IMR-90 (cell line): Measurements from ENCODE around the gene MPZL2. TPM values are rescaled to one million over a fixed set of nuclear protein-coding genes. Genes with fewer than 3 reads are reported as not detected.

Source experiments
- ATAC-seq: fragments of 200-7000 bp; cut with Tn5 transposase; 2 replicates; pipeline ENCODE4 v1.9.1; 2020; ENCODE audit warnings: low read depth, mild to moderate bottlenecking, moderate library complexity
- BruUV-seq: library from RNA; stranded (reverse); fragments of 400-500 nt; replicated peaks from 2 replicates; lab custom pipeline; 2021; lab: Mats Ljungman, UMichigan
- CTCF ChIA-PET: fragments of 300-600 bp; formaldehyde crosslinking; extraction: SDS; loops from one replicate; lab custom pipeline; 2021; ENCODE audit warnings: antibody characterized with exemption; lab: Yijun Ruan, JAX
- POLR2A ChIA-PET: fragments of 300-600 bp; sonication (Branson Sonifier 250); formaldehyde crosslinking; loops from one replicate; lab custom pipeline; 2022; ENCODE audit warnings: antibody characterized with exemption; ENCODE audit not compliant: unreplicated experiment; lab: Charles Lee
- DNase-seq: peaks from one replicate; pipeline ENCODE4 v3.0.0; 2013
- H2AFZ ChIP-seq: replicated peaks from 2 replicates; pipeline ENCODE3; 2013; ENCODE audit warnings: low read length, mild to moderate bottlenecking; ENCODE audit not compliant: poor library complexity
- H2AK5ac ChIP-seq: 2 replicates; pipeline ENCODE4 v1.6.1; 2013; ENCODE audit warnings: low read depth, low read length, inconsistent platforms
- H2AK9ac ChIP-seq: replicated peaks from 2 replicates; pipeline ENCODE3; 2013; ENCODE audit warnings: mild to moderate bottlenecking, low read depth, low read length, moderate library complexity; ENCODE audit not compliant: poor library complexity
- H2BK120ac ChIP-seq: 2 replicates; pipeline ENCODE4 v1.6.1; 2013; ENCODE audit warnings: low read depth, low read length, inconsistent platforms
- H2BK15ac ChIP-seq: 3 replicates; pipeline ENCODE4 v1.6.1; 2013; ENCODE audit warnings: low read depth, low read length, inconsistent platforms
- H2BK20ac ChIP-seq: 2 replicates; pipeline ENCODE4 v1.6.1; 2013; ENCODE audit warnings: low read depth, mild to moderate bottlenecking, inconsistent platforms, low read length, moderate library complexity
- H2BK5ac ChIP-seq: 2 replicates; pipeline ENCODE4 v1.6.1; 2013; ENCODE audit warnings: mild to moderate bottlenecking, low read depth, low read length, inconsistent platforms; ENCODE audit not compliant: poor library complexity, severe bottlenecking
- H3K14ac ChIP-seq: replicated peaks from 2 replicates; pipeline ENCODE4 v1.6.1; 2013; ENCODE audit warnings: low read depth, low read length, inconsistent platforms
- H3K18ac ChIP-seq: 2 replicates; pipeline ENCODE4 v1.6.1; 2013; ENCODE audit warnings: low read depth, low read length, control low read depth
- H3K23ac ChIP-seq: 2 replicates; pipeline ENCODE4 v1.6.1; 2013; ENCODE audit warnings: low read depth, low read length, inconsistent platforms
- H3K27ac ChIP-seq: 2 replicates; pipeline ENCODE4 v1.5.1; 2013; ENCODE audit warnings: mild to moderate bottlenecking, control low read depth, low read length; ENCODE audit not compliant: insufficient read depth
- H3K27me3 ChIP-seq: 2 replicates; pipeline ENCODE4 v1.6.1; 2013; ENCODE audit warnings: low read length; ENCODE audit not compliant: control insufficient read depth, insufficient read depth
- H3K36me3 ChIP-seq: 2 replicates; pipeline ENCODE4 v1.6.1; 2013; ENCODE audit warnings: low read length, mixed read lengths; ENCODE audit not compliant: control insufficient read depth, insufficient read depth
- H3K4ac ChIP-seq: 2 replicates; pipeline ENCODE4 v1.6.1; 2013; ENCODE audit warnings: low read depth, low read length, inconsistent platforms
- H3K4me1 ChIP-seq: 2 replicates; pipeline ENCODE4 v1.6.1; 2013; ENCODE audit warnings: low read length, mixed read lengths; ENCODE audit not compliant: control insufficient read depth, insufficient read depth
- H3K4me2 ChIP-seq: 2 replicates; pipeline ENCODE4 v1.6.1; 2013; ENCODE audit warnings: low read depth, mild to moderate bottlenecking, control low read depth, low read length, moderate library complexity
- H3K4me3 ChIP-seq: 2 replicates; pipeline ENCODE4 v1.5.1; 2013; ENCODE audit warnings: low read depth, mild to moderate bottlenecking, control low read depth, low read length, moderate library complexity; ENCODE audit not compliant: insufficient read depth
- H3K56ac ChIP-seq: 2 replicates; pipeline ENCODE4 v1.6.1; 2013; ENCODE audit warnings: low read length, inconsistent platforms; ENCODE audit not compliant: insufficient read depth; ENCODE audit errors: extremely low read depth
- H3K79me1 ChIP-seq, 2 experiments: 2 replicates each; pipeline ENCODE4 v1.6.1; 2013; ENCODE audit warnings: low read length in 2 of 2, inconsistent platforms in 1 of 2, low read depth in 1 of 2
- H3K9ac ChIP-seq: 2 replicates; pipeline ENCODE4 v1.6.1; 2013; ENCODE audit warnings: low read depth, low read length, control low read depth
- H3K9me1 ChIP-seq: 2 replicates; pipeline ENCODE4 v1.6.1; 2013; ENCODE audit warnings: low read length, inconsistent platforms; ENCODE audit not compliant: insufficient read depth
- H3K9me3 ChIP-seq: 2 replicates; pipeline ENCODE4 v1.6.1; 2013; ENCODE audit warnings: low read length; ENCODE audit not compliant: control insufficient read depth, insufficient read depth
- H4K20me1 ChIP-seq: 2 replicates; pipeline ENCODE4 v1.6.1; 2013; ENCODE audit warnings: low read length, inconsistent platforms; ENCODE audit not compliant: insufficient read depth
- H4K5ac ChIP-seq: 2 replicates; pipeline ENCODE4 v1.6.1; 2013; ENCODE audit warnings: mild to moderate bottlenecking, low read depth, low read length, control low read depth
- H4K8ac ChIP-seq, 2 experiments: 2 replicates each; pipeline ENCODE4 v1.6.1; 2013; ENCODE audit warnings: low read depth in 2 of 2, low read length in 2 of 2, control low read depth in 1 of 2, inconsistent platforms in 1 of 2
- H4K91ac ChIP-seq: 2 replicates; pipeline ENCODE4 v1.6.1; 2013; ENCODE audit warnings: low read depth, low read length, inconsistent platforms; ENCODE audit not compliant: insufficient read depth
- BHLHE40 ChIP-seq: fragments of 150-350 bp; IDR thresholded peaks from 2 replicates; pipeline ENCODE4 v1.6.1; 2016; ENCODE audit warnings: mild to moderate bottlenecking, low read depth, low read length
- CEBPB ChIP-seq: IDR thresholded peaks from 2 replicates; pipeline ENCODE4 v1.6.1; 2012; ENCODE audit warnings: low read depth, low read length, improper control_type of control experiment
- CHD1 ChIP-seq: IDR thresholded peaks from 2 replicates; pipeline ENCODE4 v1.6.1; 2012; ENCODE audit warnings: low read depth, low read length, improper control_type of control experiment
- CTCF ChIP-seq: conservative IDR thresholded peaks from 2 replicates; pipeline ENCODE4 v1.5.1; 2012; ENCODE audit warnings: mild to moderate bottlenecking, low read depth, low read length, improper control_type of control experiment
- ELK1 ChIP-seq: fragments of 150-350 bp; IDR thresholded peaks from 2 replicates; pipeline ENCODE4 v1.6.1; 2016; ENCODE audit warnings: low read depth, mild to moderate bottlenecking, low read length, moderate library complexity, borderline replicate concordance
- FOS ChIP-seq: fragments of 150-350 bp; IDR thresholded peaks from 2 replicates; pipeline ENCODE4 v1.6.1; 2016; ENCODE audit warnings: low read depth, low read length
- MAFK ChIP-seq: IDR thresholded peaks from 2 replicates; pipeline ENCODE4 v1.6.1; 2012; ENCODE audit warnings: low read depth, low read length, improper control_type of control experiment
- MAZ ChIP-seq: IDR thresholded peaks from 2 replicates; pipeline ENCODE4 v1.6.1; 2012; ENCODE audit warnings: low read depth, mild to moderate bottlenecking, low read length, improper control_type of control experiment, moderate library complexity, borderline replicate concordance
- MXI1 ChIP-seq: IDR thresholded peaks from 2 replicates; pipeline ENCODE4 v1.6.1; 2012; ENCODE audit warnings: low read depth, mild to moderate bottlenecking, low read length, moderate library complexity, borderline replicate concordance
- NFE2L2 ChIP-seq: fragments of 150-350 bp; IDR thresholded peaks from 2 replicates; pipeline ENCODE4 v1.6.1; 2016; ENCODE audit warnings: low read depth, mild to moderate bottlenecking, low read length
- POLR2A ChIP-seq: IDR thresholded peaks from 2 replicates; pipeline ENCODE4 v1.6.1; 2012; ENCODE audit warnings: mild to moderate bottlenecking, low read depth, low read length
- RAD21 ChIP-seq: IDR thresholded peaks from 2 replicates; pipeline ENCODE4 v1.6.1; 2012; ENCODE audit warnings: low read length, improper control_type of control experiment
- RCOR1 ChIP-seq: IDR thresholded peaks from 2 replicates; pipeline ENCODE4 v1.6.1; 2012; ENCODE audit warnings: mild to moderate bottlenecking, low read length, improper control_type of control experiment; ENCODE audit not compliant: insufficient replicate concordance
- RFX5 ChIP-seq: IDR thresholded peaks from 2 replicates; pipeline ENCODE4 v1.8.0; 2012; ENCODE audit warnings: low read depth, mild to moderate bottlenecking, low read length, moderate library complexity
- SMC3 ChIP-seq: fragments of 150-350 bp; IDR thresholded peaks from 2 replicates; pipeline ENCODE4 v1.6.1; 2016; ENCODE audit warnings: low read depth, mild to moderate bottlenecking, antibody characterized with exemption, low read length, moderate library complexity
- USF2 ChIP-seq: fragments of 150-350 bp; IDR thresholded peaks from 2 replicates; pipeline ENCODE4 v1.6.1; 2017; ENCODE audit warnings: mild to moderate bottlenecking, antibody characterized with exemption, low read length, low read depth
- WGBS, 2 experiments: methylation state at CpG; one replicate each; pipeline versions ENCODE4 v1.1.5 to v1.1.7; 2013; ENCODE audit warnings: missing lambda C conversion rate in 2 of 2; ENCODE audit not compliant: insufficient read length in 1 of 2; ENCODE audit errors: extremely low coverage in 2 of 2; 5-methylcytosine and 5-hydroxymethylcytosine counted together
- dilution Hi-C: fragments of 300-500 bp; cut with HindIII; formaldehyde crosslinking; loops from one replicate; pipeline ENCODE4 v1.14.3; 2018; ENCODE audit warnings: low sequenced_read_pairs; ENCODE audit not compliant: unreplicated experiment
- in situ Hi-C: fragments of 300-500 bp; cut with MboI; formaldehyde crosslinking; loops from 3 replicates; pipeline ENCODE4 v1.14.3; 2019; ENCODE audit warnings: low sequenced_read_pairs, inconsistent platforms, mixed read lengths
- intact Hi-C: fragments of 100-400 bp; cut with micrococcal nuclease; formaldehyde crosslinking; loops from 2 replicates; pipeline ENCODE4 v1.10.0; 2022
- polyA plus RNA-seq, 3 experiments: library from polyadenylated mRNA; depleted of rRNA; stranded (reverse); fragments of >200 nt; gene quantifications; 2 replicates each; pipeline ENCODE4 v1.2.3, GENCODE V29; 2012; ENCODE audit warnings: low replicate concordance in 1 of 3
- total RNA-seq: library from RNA; depleted of rRNA; stranded (reverse); fragments of >200 nt; gene quantifications from 2 replicates; pipeline ENCODE4 v1.2.3, GENCODE V29; 2012

Gene MPZL2
- total and polyA plus RNA-seq, 2 of the 4 experiments (the other 2 are of a cell fraction): not detected

- Histone ChIP-seq H3K4me3 (no peak overlapping the region), H3K14ac (no peak overlapping the region), H3K18ac (no peak overlapping the region), H4K8ac (no peak overlapping the region), H3K4me1 (no peaks in the 10 kb centered on the region), H2AFZ (no peak overlapping the region), H3K9ac (no peak overlapping the region), H3K9me1 (no peaks in the 10 kb centered on the region), H3K23ac (no peak overlapping the region), H2BK120ac (no peak overlapping the region), H3K4me2 (no peak overlapping the region), H3K79me1 (no peaks in the 10 kb centered on the region), H4K20me1 (no peaks in the 10 kb centered on the region), H2AK9ac (no peak overlapping the region), H3K27me3 (peaks cover 1% of the 10 kb centered on the region; the same call in 1 of the 2 replicates), H3K9me3 (no peaks in the 10 kb centered on the region), H4K91ac (no peak overlapping the region), H3K56ac (no peak overlapping the region), H2BK5ac (no peak overlapping the region), H3K27ac (no peak overlapping the region), H2AK5ac (no peak overlapping the region), H2BK15ac (no peak overlapping the region), H4K5ac (no peak overlapping the region), H3K36me3 (no peaks in the 10 kb centered on the region), H3K4ac (no peak overlapping the region), H2BK20ac (no peak overlapping the region)
- dilution Hi-C loops: no loop called here
- intact Hi-C loops: no loop called here
- BruUV-seq: no TSS peak
- 40% methylated on average over 1 of the region's 9 CpGs; no CpG with 5 or more reads in 1 of the 2 experiments for WGBS, 2 experiments
- in situ Hi-C loops: no loop called here
- POLR2A ChIA-PET: no interaction called here
- no peak for ATAC-seq
- DNase-seq: no peak
- CTCF ChIA-PET: no interaction called here
- TF ChIP-seq USF2 (no peak), NFE2L2 (no peak), BHLHE40 (no peak), MAFK (no peak), RFX5 (no peak), CEBPB (no peak), POLR2A (no peak), SMC3 (no peak), CTCF (no peak), CHD1 (no peak), RCOR1 (no peak), ELK1 (no peak), MXI1 (no peak), RAD21 (no peak), FOS (no peak), MAZ (no peak)
These were observed 22.9 kb downstream of the MPZL2 start for GRCh38 chr11:118240999-118241763.
